Osteoblast (primary cell): Measurements from ENCODE around the gene ADAMTS2. TPM values are rescaled to one million over a fixed set of nuclear protein-coding genes. Genes with fewer than 3 reads are reported as not detected.

Source experiments
- DNase-seq: peaks from one replicate; pipeline ENCODE4 v3.0.0; 2011; ENCODE audit warnings: low spot score, mixed read lengths; ENCODE audit not compliant: insufficient read length; ENCODE audit errors: missing footprints
- H2AFZ ChIP-seq: 2 replicates; pipeline ENCODE4 v1.6.0; 2011; ENCODE audit warnings: mild to moderate bottlenecking, low read length
- H3K27ac ChIP-seq: 2 replicates; pipeline ENCODE4 v1.5.1; 2011; ENCODE audit warnings: mild to moderate bottlenecking, low read depth, low read length, moderate library complexity
- H3K27me3 ChIP-seq: 2 replicates; pipeline ENCODE4 v1.6.0; 2012; ENCODE audit warnings: mild to moderate bottlenecking, control low read depth, inconsistent platforms, low read length, moderate library complexity; ENCODE audit not compliant: insufficient read depth
- H3K36me3 ChIP-seq: 2 replicates; pipeline ENCODE4 v1.5.1; 2011; ENCODE audit warnings: mild to moderate bottlenecking, low read length, control low read depth, moderate library complexity; ENCODE audit not compliant: insufficient read depth
- H3K4me1 ChIP-seq: 2 replicates; pipeline ENCODE4 v1.5.1; 2011; ENCODE audit warnings: mild to moderate bottlenecking, low read length, control low read depth, moderate library complexity; ENCODE audit not compliant: insufficient read depth
- H3K4me2 ChIP-seq: 2 replicates; pipeline ENCODE4 v1.6.0; 2011; ENCODE audit warnings: mild to moderate bottlenecking, low read length; ENCODE audit not compliant: insufficient read depth
- H3K4me3 ChIP-seq: fragments of 200-600 bp; sonication (generic); 3 replicates; pipeline ENCODE4 v1.5.1; 2012; ENCODE audit warnings: mild to moderate bottlenecking, low read length, inconsistent platforms; ENCODE audit not compliant: insufficient read depth
- H3K79me2 ChIP-seq: 2 replicates; pipeline ENCODE4 v1.6.0; 2012; ENCODE audit warnings: mild to moderate bottlenecking, low read length, control low read depth, inconsistent platforms; ENCODE audit not compliant: insufficient read depth
- H3K9me3 ChIP-seq: 2 replicates; pipeline ENCODE4 v1.5.1; 2011; ENCODE audit warnings: low read depth, low read length, control low read depth
- H4K20me1 ChIP-seq: 2 replicates; pipeline ENCODE4 v1.6.0; 2012; ENCODE audit warnings: mild to moderate bottlenecking, low read length, control low read depth; ENCODE audit not compliant: insufficient read depth
- CTCF ChIP-seq: IDR thresholded peaks from 2 replicates; pipeline ENCODE4 v1.5.1; 2011; ENCODE audit warnings: mild to moderate bottlenecking, low read depth, low read length, moderate library complexity; ENCODE audit errors: extremely low read depth
- total RNA-seq: library from RNA; depleted of rRNA; stranded (reverse); fragments of >200 nt; gene quantifications from 2 replicates; pipeline ENCODE4 v1.2.3, GENCODE V29; 2012

ADAMTS2 gene
- total RNA-seq, 1 donor, result 144 TPM

DNA sequence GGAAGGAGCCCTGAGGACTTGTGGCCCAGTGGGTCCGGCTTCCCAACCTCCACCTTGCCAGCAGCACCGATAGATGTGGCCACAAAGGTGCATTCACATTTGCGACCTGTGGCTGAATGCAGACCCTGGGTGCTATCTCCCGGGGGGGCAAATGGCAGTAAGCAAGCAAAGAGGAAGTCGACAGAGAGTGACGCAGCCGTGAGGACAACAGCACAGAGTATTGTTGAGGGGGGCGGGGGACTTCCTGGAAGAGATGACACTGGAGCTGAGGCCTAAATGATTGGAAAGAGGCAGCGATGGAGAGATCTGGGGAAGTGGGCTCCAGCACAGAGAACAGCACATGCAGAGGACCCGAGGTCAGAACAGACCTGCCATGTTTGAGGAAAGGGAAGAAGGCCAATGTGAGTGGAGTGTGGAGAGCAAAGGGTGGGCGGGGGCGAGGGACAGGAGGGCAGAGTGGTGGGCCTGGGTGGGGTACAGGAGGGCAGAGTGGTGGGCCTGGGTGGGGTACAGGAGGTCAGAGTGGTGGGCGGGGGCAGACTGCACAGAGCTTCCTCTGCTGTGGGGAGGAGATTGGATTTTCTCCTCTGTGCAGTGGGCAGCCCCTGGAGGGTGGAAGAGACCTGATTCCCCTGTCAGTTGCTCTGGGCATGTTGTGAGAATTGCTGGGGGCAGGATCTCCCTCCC is 42.6 kb downstream of the ADAMTS2 start:
- no peak for TF ChIP-seq CTCF

GRCh38 chr5:179301796-179302195 is 43.5 kb downstream of the ADAMTS2 start:
- Histone ChIP-seq H3K9me3 (no peaks in the 10 kb centered on the region), H2AFZ (no peak overlapping the region), H3K79me2 (peaks cover 88% of the 10 kb centered on the region), H3K4me2 (no peak overlapping the region), H3K27me3 (no peaks in the 10 kb centered on the region), H3K4me1 (peaks cover 67% of the 10 kb centered on the region), H3K36me3 (no peaks in the 10 kb centered on the region), H4K20me1 (peaks cover 6% of the 10 kb centered on the region), H3K27ac (peak overlapping the region; percentile 99), H3K4me3 (no peak overlapping the region)
- TF ChIP-seq CTCF, result no peak
- DNase-seq, result peak; percentile 65

More for the DNA sequence above, 42.6 kb downstream of the ADAMTS2 start:
- Histone ChIP-seq H3K36me3 (no peaks in the 10 kb centered on the region), H3K9me3 (no peaks in the 10 kb centered on the region), H3K4me2 (peak overlapping the region; percentile 77), H2AFZ (no peak overlapping the region), H3K27me3 (no peaks in the 10 kb centered on the region), H3K4me1 (peaks cover 69% of the 10 kb centered on the region), H4K20me1 (peaks cover 3% of the 10 kb centered on the region), H3K4me3 (no peak overlapping the region), H3K27ac (peak overlapping the region; percentile 99), H3K79me2 (peaks cover 88% of the 10 kb centered on the region)
- peak; percentile 57 for DNase-seq

GRCh38 chr5:179301376-179301775 is 43.9 kb downstream of the ADAMTS2 start:
- peaks cover 65% of the 10 kb centered on the region for H3K4me1 ChIP-seq
- H3K4me3 ChIP-seq, result no peak overlapping the region
- no peak overlapping the region for H2AFZ ChIP-seq
- H3K79me2 ChIP-seq, result peaks cover 88% of the 10 kb centered on the region
- peaks cover 6% of the 10 kb centered on the region for H4K20me1 ChIP-seq
- no peaks in the 10 kb centered on the region for H3K27me3 ChIP-seq
- no peaks in the 10 kb centered on the region for H3K9me3 ChIP-seq
- peak; percentile 23 for DNase-seq
- peak overlapping the region; percentile 9 for H3K27ac ChIP-seq
- H3K4me2 ChIP-seq, result no peak overlapping the region
- no peaks in the 10 kb centered on the region for H3K36me3 ChIP-seq
- TF ChIP-seq CTCF, result no peak

GRCh38 chr5:179300581-179301180 is 44.6 kb downstream of the ADAMTS2 start:
- Histone ChIP-seq H3K4me1 (peaks cover 58% of the 10 kb centered on the region), H3K36me3 (no peaks in the 10 kb centered on the region), H2AFZ (no peak overlapping the region), H3K27ac (peak overlapping the region; percentile 9), H4K20me1 (peaks cover 10% of the 10 kb centered on the region), H3K4me2 (peak overlapping the region; percentile 22), H3K4me3 (no peak overlapping the region), H3K9me3 (no peaks in the 10 kb centered on the region), H3K27me3 (no peaks in the 10 kb centered on the region), H3K79me2 (peaks cover 90% of the 10 kb centered on the region)
- no peak for TF ChIP-seq CTCF
- peak; percentile 87 for DNase-seq
